Neural cell (in vitro differentiated cells): ENCODE data around the gene MANBA. TPM values are rescaled to one million over a fixed set of nuclear protein-coding genes. Genes with fewer than 3 reads are reported as not detected.

Experiments
- H2AFZ ChIP-seq: fragments of 200-600, 300-800 bp; sonication (generic), shearing (Covaris generic); 2 replicates; pipeline ENCODE4 v1.6.0; 2014; ENCODE audit warnings: low read depth, mild to moderate bottlenecking, antibody characterized with exemption, low read length, moderate library complexity
- H3F3A ChIP-seq: fragments of 200-600 bp; shearing (Covaris generic); 2 replicates; pipeline ENCODE4 v1.6.1; 2016; ENCODE audit warnings: mild to moderate bottlenecking, moderate library complexity, mixed read lengths, antibody characterized with exemption, low read length; ENCODE audit not compliant: insufficient read depth, poor library complexity, severe bottlenecking
- H3K27ac ChIP-seq: fragments of 200-600, 300-800 bp; sonication (generic), shearing (Covaris generic); 2 replicates; pipeline ENCODE4 v1.5.1; 2014; ENCODE audit warnings: mild to moderate bottlenecking, low read length, moderate library complexity
- H3K27me3 ChIP-seq: fragments of 300-800, 200-600 bp; sonication (generic), shearing (Covaris generic); 2 replicates; pipeline ENCODE4 v1.6.0; 2014; ENCODE audit warnings: mild to moderate bottlenecking, low read depth, low read length, moderate library complexity; ENCODE audit not compliant: insufficient read depth
- H3K36me3 ChIP-seq: fragments of 300-800, 200-600 bp; sonication (generic), shearing (Covaris generic); 2 replicates; pipeline ENCODE4 v1.5.1; 2014; ENCODE audit warnings: mild to moderate bottlenecking, antibody characterized with exemption, low read length, moderate library complexity; ENCODE audit not compliant: insufficient read depth
- H3K4me2 ChIP-seq: fragments of 300-800, 200-600 bp; sonication (generic), shearing (Covaris generic); 2 replicates; pipeline ENCODE4 v1.6.0; 2014; ENCODE audit warnings: mild to moderate bottlenecking, low read length
- H3K4me3 ChIP-seq: fragments of 300-800, 200-600 bp; sonication (generic), shearing (Covaris generic); 2 replicates; pipeline ENCODE4 v1.5.1; 2014; ENCODE audit warnings: mild to moderate bottlenecking, low read length, moderate library complexity
- H3K79me2 ChIP-seq: fragments of 200-600 bp; shearing (Covaris generic); replicated peaks from 2 replicates; pipeline ENCODE4 v1.6.0; 2014; ENCODE audit warnings: mild to moderate bottlenecking, low read length, moderate library complexity; ENCODE audit not compliant: insufficient read depth
- H3K9ac ChIP-seq: fragments of 300-800, 200-600 bp; sonication (generic), shearing (Covaris generic); 2 replicates; pipeline ENCODE4 v1.6.1; 2016; ENCODE audit warnings: mild to moderate bottlenecking, low read length, mixed read lengths
- H3K9me2 ChIP-seq: fragments of 200-600 bp; shearing (Covaris generic); 2 replicates; pipeline ENCODE4 v1.6.1; 2016; ENCODE audit warnings: mild to moderate bottlenecking, low read length, mixed read lengths; ENCODE audit not compliant: insufficient read depth
- H3K9me3 ChIP-seq: fragments of 200-600, 300-800 bp; sonication (generic), shearing (Covaris generic); 2 replicates; pipeline ENCODE4 v1.6.1; 2016; ENCODE audit warnings: mild to moderate bottlenecking, mixed run types, low read length, moderate library complexity, mixed read lengths
- H4K20me1 ChIP-seq: fragments of 200-600 bp; shearing (Covaris generic); 2 replicates; pipeline ENCODE4 v1.6.1; 2016; ENCODE audit warnings: mild to moderate bottlenecking, mixed run types; ENCODE audit not compliant: insufficient read depth
- CTCF ChIP-seq: fragments of 450-650 bp; IDR thresholded peaks from 2 replicates; pipeline ENCODE4 v1.5.1; 2014; ENCODE audit warnings: antibody characterized with exemption, mild to moderate bottlenecking, moderate library complexity; ENCODE audit not compliant: poor library complexity, severe bottlenecking
- EP300 ChIP-seq: fragments of 450-650 bp; conservative IDR thresholded peaks from 2 replicates; pipeline ENCODE4 v1.6.1; 2014; ENCODE audit warnings: antibody characterized with exemption, mild to moderate bottlenecking, moderate library complexity; ENCODE audit not compliant: poor library complexity, severe bottlenecking
- EZH2 ChIP-seq: fragments of 200-600, 300-800 bp; shearing (Covaris generic), sonication (generic); IDR thresholded peaks from 2 replicates; pipeline ENCODE4 v1.6.1; 2014; ENCODE audit warnings: antibody characterized with exemption, low read length, borderline replicate concordance, mild to moderate bottlenecking; ENCODE audit not compliant: insufficient read depth, poor library complexity, severe bottlenecking
- MXI1 ChIP-seq: fragments of 450-650 bp; conservative IDR thresholded peaks from 2 replicates; pipeline ENCODE4 v1.6.1; 2014; ENCODE audit warnings: antibody characterized with exemption, mild to moderate bottlenecking; ENCODE audit not compliant: poor library complexity, severe bottlenecking
- POLR2AphosphoS5 ChIP-seq: IDR thresholded peaks from 2 replicates; pipeline ENCODE4 v1.6.1; 2012
- RAD21 ChIP-seq: fragments of 450-650 bp; conservative IDR thresholded peaks from 2 replicates; pipeline ENCODE4 v1.6.1; 2014; ENCODE audit warnings: antibody characterized with exemption, mild to moderate bottlenecking, moderate library complexity
- REST ChIP-seq: IDR thresholded peaks from 2 replicates; pipeline ENCODE4 v1.6.1; 2012; ENCODE audit warnings: borderline replicate concordance
- SMC3 ChIP-seq: fragments of 450-650 bp; conservative IDR thresholded peaks from 2 replicates; pipeline ENCODE4 v1.6.1; 2014; ENCODE audit warnings: antibody characterized with exemption, mild to moderate bottlenecking, moderate library complexity; ENCODE audit not compliant: poor library complexity
- TAF1 ChIP-seq: IDR thresholded peaks from 2 replicates; pipeline ENCODE4 v1.6.1; 2012; ENCODE audit warnings: low read depth
- polyA plus RNA-seq: library from polyadenylated mRNA; depleted of rRNA; stranded (reverse); fragments of >200 nt; gene quantifications from 2 replicates; pipeline ENCODE4 v1.2.3, GENCODE V29; 2014

MANBA gene
- polyA plus RNA-seq, 1 donor from 2014 or later, result 43.8 TPM

- H3F3A ChIP-seq, result no peaks in the 10 kb centered on the region
- H3K27me3 ChIP-seq, result no peaks in the 10 kb centered on the region
- TF ChIP-seq CTCF (no peak), SMC3 (no peak), RAD21 (no peak), POLR2AphosphoS5 (no peak), MXI1 (no peak), REST (no peak), EZH2 (no peak), EP300 (no peak), TAF1 (no peak)
- H3K4me2 ChIP-seq, result no peak overlapping the region
- H3K79me2 ChIP-seq, result no peaks in the 10 kb centered on the region
- no peaks in the 10 kb centered on the region for H3K36me3 ChIP-seq
- no peak overlapping the region for H2AFZ ChIP-seq
- no peaks in the 10 kb centered on the region for H3K9me2 ChIP-seq
- H3K27ac ChIP-seq, result no peak overlapping the region
- H3K9ac ChIP-seq, result no peak overlapping the region
- H4K20me1 ChIP-seq, result no peaks in the 10 kb centered on the region
- no peak overlapping the region for H3K4me3 ChIP-seq
- no peaks in the 10 kb centered on the region for H3K9me3 ChIP-seq
Observed at GRCh38 chr4:102610476-102610875, 150.3 kb downstream of the MANBA start.

- no peaks in the 10 kb centered on the region for H4K20me1 ChIP-seq
- H3K9ac ChIP-seq, result no peak overlapping the region
- no peak overlapping the region for H3K27ac ChIP-seq
- no peak overlapping the region for H3K4me3 ChIP-seq
- no peak overlapping the region for H3K4me2 ChIP-seq
- no peaks in the 10 kb centered on the region for H3K79me2 ChIP-seq
- no peaks in the 10 kb centered on the region for H3K36me3 ChIP-seq
- H3F3A ChIP-seq, result no peaks in the 10 kb centered on the region
- TF ChIP-seq CTCF, result no peak
- TF ChIP-seq EZH2, result no peak
- no peak for TF ChIP-seq TAF1
- TF ChIP-seq REST, result no peak
- no peak for TF ChIP-seq POLR2AphosphoS5
- TF ChIP-seq EP300, result no peak
- TF ChIP-seq SMC3, result no peak
- no peak overlapping the region for H2AFZ ChIP-seq
- H3K9me3 ChIP-seq, result no peaks in the 10 kb centered on the region
- H3K27me3 ChIP-seq, result no peaks in the 10 kb centered on the region
- no peaks in the 10 kb centered on the region for H3K9me2 ChIP-seq
Observed at GRCh38 chr4:102610007-102610406, 150.8 kb downstream of the MANBA start.
